ENCODE data around the gene HIPK1.

HIPK1 gene

GRCh38 chr1:114021665-114022099 is 92.6 kb downstream of the HIPK1 start:
- no peak for DNase-seq

DNA sequence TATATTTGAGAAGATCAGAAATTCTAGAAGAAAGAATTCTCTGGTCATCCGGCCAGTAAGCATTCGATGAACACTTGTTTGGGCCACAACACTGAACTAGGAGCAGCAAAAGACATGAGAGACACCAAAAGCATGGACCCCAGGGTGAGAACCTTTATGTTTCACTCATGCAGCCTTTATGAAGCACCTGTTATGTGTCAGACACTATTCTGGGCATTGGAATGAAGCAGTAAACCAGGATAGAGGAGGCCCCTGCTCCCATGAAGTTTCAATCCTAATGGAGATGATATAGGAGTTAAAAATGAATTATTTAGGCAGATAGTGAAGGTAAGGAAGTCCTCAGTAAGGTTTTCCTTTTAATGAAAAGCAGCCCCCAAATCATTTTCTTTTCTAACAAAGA is 93.8 kb downstream of the HIPK1 start:
- DNase-seq, result no peak

DNA sequence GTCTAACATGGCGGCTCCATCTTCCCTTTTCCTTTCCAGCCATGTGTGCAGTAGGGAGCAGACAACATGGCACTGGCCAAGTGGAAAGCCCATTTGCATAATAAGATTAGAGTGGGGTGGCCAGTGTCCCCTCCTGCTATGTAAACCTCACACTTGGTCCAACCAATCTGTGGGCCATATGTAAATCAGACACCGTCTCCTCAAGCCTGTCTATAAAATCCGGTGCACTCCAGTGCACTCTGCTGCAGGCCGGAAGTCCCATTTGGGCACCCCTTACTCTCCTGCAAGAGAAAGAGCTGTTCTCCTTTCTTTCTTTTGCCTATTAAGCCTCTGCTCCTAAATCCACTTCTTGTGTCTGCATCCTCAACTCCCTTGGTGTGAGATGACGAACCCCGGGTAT is 94.3 kb downstream of the HIPK1 start:
- no peak for DNase-seq

- no peak for DNase-seq
Measured at GRCh38 chr1:114024049-114024448, 94.9 kb downstream of the HIPK1 start.

- no peak for DNase-seq
Measured at GRCh38 chr1:114025609-114026401, 96.7 kb downstream of the HIPK1 start.

DNA sequence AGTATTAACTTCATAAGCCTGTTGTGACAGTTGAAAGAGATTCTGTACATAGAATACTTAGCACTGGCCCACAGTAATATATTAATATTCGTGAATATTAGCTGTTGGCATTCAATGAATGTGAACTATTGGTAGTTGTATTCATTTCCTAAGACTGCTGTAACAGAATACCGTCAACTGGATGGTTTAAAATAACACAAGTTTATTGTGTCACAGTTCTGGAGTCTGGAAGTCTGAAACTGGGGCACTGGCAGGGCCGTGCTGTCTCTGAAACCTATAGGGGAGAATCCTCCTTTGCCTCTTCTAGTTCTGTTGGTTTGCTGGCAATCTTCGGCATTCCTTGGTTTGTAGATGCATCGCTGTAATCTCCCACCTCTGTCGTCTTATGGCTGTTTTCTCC is 97.7 kb downstream of the HIPK1 start:
- DNase-seq, result no peak

Data from CD4-positive, alpha-beta T cell treated with Interferon gamma for 1 hour (primary cell).